Epithelial cell of proximal tubule (primary cell): ENCODE measurements around the gene PCP4L1. TPM values are rescaled to one million over a fixed set of nuclear protein-coding genes. Genes with fewer than 3 reads are reported as not detected.

Source experiments
- DNase-seq: peaks from one replicate; pipeline ENCODE4 v3.0.0-alpha.2; 2011; ENCODE audit warnings: low read depth
- H3K4me3 ChIP-seq: 2 replicates; pipeline ENCODE4 v1.5.1; 2011; ENCODE audit warnings: low read depth, mild to moderate bottlenecking, low read length
- total RNA-seq: library from RNA; depleted of rRNA; stranded (reverse); fragments of >200 nt; gene quantifications from 2 replicates; pipeline ENCODE4 v1.2.3, GENCODE V29; 2015
- TF ChIP-seq, protein P1 (sequence below): conservative IDR thresholded peaks from 2 replicates; pipeline ENCODE4 v1.5.1; 2012; ENCODE audit warnings: low read depth, mild to moderate bottlenecking, low read length

Gene PCP4L1
- total RNA-seq, 1 donor from 2014 or later, result 0.35 TPM

DNA sequence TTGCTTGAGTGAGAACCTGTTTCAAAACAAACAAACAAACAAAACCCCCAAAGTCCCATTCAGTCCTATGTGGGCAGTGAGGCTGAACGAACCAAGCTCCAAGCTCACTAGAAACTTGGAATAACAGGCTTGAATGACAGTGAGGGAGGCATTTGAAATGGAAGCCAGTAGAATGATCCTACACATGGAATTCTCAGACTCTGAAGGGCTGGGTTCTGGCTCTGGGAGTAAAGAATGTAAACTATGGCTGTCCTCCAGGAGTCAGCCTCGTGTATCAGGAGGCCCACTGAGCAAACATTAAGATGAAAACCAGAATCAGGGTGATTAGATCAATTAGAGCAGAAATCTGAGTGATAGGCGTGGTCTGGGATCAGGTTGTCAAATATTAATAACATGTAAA is 14.9 kb downstream of the PCP4L1 start:
- TF ChIP-seq, protein P1, sequence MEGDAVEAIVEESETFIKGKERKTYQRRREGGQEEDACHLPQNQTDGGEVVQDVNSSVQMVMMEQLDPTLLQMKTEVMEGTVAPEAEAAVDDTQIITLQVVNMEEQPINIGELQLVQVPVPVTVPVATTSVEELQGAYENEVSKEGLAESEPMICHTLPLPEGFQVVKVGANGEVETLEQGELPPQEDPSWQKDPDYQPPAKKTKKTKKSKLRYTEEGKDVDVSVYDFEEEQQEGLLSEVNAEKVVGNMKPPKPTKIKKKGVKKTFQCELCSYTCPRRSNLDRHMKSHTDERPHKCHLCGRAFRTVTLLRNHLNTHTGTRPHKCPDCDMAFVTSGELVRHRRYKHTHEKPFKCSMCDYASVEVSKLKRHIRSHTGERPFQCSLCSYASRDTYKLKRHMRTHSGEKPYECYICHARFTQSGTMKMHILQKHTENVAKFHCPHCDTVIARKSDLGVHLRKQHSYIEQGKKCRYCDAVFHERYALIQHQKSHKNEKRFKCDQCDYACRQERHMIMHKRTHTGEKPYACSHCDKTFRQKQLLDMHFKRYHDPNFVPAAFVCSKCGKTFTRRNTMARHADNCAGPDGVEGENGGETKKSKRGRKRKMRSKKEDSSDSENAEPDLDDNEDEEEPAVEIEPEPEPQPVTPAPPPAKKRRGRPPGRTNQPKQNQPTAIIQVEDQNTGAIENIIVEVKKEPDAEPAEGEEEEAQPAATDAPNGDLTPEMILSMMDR, result no peak
- no peak for DNase-seq
- H3K4me3 ChIP-seq, result no peak overlapping the region

DNA sequence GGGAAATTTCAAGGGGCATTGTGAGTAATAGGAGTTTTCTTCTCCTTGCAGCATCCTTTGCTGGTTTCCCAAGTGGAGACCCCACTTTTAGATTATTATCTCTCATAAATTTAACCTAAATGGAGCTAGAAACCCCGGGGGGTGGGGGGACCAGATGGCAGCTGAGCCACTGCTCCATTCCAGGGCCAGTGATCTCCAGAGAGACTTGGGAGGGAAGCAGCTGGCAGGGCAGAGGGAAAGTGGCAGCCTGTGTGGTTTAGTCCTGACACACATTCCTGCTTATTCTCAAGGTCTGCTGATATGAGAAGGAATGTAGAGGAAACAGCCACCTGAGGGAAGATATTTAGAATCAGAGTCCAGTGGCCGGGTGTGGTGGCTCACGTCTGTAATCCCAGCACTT is 16.3 kb downstream of the PCP4L1 start:
- DNase-seq, result no peak
- TF ChIP-seq, protein P1, result no peak
- no peak overlapping the region for H3K4me3 ChIP-seq

DNA sequence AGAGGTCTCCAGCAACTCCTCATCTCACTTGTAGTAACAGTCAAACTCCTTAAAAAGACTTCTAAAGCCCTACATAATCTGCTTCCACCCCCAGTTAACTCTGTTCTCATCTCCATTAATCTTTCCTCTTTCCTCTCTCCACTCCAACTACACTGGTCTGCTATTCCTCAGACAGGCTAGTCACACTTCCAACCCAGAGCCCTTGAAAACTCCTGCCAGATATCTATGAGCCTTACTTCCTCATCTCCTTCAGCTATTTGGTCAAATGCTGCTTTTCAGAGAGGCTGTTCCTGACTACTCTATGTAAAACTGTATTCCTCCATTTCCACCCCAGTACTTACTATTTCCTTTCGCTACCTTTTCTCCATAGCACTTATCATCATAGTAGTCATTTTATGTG is 24.4 kb downstream of the PCP4L1 start:
- TF ChIP-seq, protein P1, result no peak
- H3K4me3 ChIP-seq, result no peak overlapping the region
- no peak for DNase-seq

DNA sequence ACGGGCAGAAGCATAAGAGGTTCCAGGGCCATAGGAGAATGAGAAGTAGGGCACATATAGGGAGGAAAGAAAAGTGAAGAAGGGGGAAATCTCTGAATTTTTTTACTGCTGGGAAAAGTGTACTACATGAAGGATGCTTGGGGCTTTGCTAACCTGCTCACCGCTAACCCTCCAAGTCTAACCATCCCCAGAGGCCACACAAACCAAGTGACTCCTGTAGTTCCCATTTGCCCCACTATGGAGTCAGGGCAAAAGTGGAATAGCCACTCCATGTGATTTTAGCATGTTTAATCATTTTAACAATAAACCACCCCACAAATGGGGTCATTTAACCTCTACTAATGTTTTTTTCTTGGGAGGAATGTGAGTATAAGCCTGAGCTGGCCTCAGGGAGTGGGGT is 26.6 kb downstream of the PCP4L1 start:
- no peak overlapping the region for H3K4me3 ChIP-seq
- TF ChIP-seq, protein P1, result no peak
- DNase-seq, result no peak

DNA sequence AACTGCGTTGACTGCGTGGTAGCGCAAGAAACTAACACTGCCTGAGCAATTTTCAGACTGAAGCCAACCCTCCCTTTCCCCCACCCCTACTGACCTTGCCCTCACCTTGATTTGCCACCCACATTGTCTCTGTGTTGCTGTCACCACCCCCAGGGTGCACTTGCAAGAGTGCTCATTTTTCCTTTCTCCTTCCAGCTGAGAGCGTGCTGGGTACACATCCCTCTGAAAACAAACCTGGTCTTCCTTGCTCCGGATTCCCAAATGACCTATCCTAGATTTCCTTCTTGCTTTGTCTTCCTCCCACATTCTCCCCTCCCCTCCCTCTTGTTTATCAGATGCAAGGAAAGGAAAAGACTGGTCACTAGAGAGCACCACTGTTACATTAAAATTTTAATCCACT is 27.0 kb downstream of the PCP4L1 start:
- H3K4me3 ChIP-seq, result no peak overlapping the region
- TF ChIP-seq, protein P1, result no peak
- DNase-seq, result no peak

DNA sequence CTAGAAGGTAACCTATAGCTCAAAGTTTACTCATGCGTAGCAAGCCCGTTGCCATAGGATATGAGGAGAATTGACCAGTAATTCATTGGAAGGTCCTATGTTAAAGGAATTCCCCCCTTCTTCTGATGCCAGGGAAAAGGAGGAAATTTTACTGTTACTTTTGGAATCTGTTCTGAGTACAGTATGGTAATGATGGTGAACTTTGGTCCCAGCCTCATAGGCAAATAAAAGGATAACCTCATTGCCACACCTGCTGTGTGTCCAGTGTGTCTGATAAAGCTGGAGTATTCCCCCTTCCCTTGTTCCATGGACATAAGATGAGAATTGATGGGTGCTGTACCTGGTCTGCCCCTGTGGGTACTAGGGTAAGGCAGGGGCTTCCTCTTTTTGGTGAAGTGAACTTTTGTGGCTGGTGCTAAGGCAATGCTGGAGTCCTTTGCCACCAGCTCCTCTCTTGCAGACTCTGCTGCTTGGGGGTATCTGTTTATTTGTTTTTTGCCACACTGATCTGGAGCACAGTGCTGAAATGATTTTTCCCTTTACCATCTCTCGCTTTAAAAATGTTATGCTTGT is 29.0 kb downstream of the PCP4L1 start:
- no peak for DNase-seq
- no peak overlapping the region for H3K4me3 ChIP-seq
- TF ChIP-seq, protein P1, result no peak

DNA sequence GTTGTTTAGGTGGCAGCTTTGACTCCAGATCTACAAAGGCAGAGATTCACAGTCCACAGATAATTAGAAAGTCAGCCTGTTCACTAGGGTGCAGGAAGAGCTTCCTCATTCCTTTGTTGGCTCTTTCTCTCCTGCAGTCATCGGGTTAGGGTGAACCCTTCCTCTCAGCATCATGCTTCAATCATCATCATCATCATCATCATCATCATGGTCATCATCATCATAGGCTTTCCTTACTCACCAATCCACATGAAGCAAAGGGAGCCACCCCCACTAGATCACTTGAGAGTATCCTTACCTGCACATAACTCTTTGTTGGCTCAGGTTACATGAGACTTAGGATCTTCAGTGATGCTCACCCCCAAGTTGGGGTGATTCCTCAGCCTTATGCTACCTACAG is 32.2 kb downstream of the PCP4L1 start:
- TF ChIP-seq, protein P1, result no peak
- no peak overlapping the region for H3K4me3 ChIP-seq
- no peak for DNase-seq
